ENCODE results near the gene TMEM161A.

DNA sequence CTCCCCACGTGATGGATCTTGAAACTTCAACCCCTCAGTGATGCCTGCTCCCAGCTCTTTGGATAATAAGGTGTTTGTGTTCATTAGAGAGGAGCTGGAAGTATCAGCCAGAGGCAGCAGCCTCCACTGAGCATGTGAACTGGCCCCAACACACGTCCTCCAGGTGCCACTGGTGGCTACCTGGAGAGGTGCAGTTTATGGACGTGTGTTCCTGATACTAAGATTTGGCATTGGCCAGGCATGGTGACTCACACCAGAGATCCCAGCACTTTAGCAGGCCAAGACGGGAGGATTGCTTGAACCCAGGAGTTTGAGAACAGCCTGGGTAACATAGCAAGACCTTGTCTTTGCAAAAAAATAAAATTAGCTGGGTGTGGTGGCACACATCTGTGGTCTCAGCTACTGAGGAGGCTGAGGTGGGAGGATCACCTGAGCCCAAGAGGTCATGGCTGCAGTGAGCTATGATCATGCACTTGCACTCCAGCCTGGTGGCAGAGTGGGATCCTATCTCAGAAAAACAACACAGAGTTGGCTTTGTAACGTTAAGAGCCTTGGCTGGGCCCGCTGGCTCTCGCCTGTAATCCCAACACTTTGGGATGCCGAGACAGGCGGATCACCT, 40.1 kb downstream of the TMEM161A start:
- no peak for TF ChIP-seq FOXP1 (CRISPR knock-in tag; IDR thresholded peaks at IDR 0.05)
- no peak for TF ChIP-seq CBFB (CRISPR knock-in tag; IDR thresholded peaks at IDR 0.05)
- TF ChIP-seq POLR2AphosphoS5 (IDR thresholded peaks at IDR 0.05; ENCODE audit: control insufficient read depth, insufficient read depth, low read depth, low read length): no peak
- TF ChIP-seq, protein P1, sequence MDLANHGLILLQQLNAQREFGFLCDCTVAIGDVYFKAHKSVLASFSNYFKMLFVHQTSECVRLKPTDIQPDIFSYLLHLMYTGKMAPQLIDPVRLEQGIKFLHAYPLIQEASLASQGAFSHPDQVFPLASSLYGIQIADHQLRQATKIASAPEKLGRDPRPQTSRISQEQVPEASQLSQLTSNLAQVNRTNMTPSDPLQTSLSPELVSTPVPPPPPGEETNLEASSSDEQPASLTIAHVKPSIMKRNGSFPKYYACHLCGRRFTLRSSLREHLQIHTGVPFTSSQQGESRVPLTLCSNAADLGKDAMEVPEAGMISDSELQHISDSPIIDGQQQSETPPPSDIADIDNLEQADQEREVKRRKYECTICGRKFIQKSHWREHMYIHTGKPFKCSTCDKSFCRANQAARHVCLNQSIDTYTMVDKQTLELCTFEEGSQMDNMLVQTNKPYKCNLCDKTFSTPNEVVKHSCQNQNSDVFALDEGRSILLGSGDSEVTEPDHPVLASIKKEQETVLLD (IDR thresholded peaks at IDR 0.05): no peak
- no peak for TF ChIP-seq EZH2 (IDR thresholded peaks at IDR 0.05; ENCODE audit: borderline replicate concordance, low read depth, low read length)
- no peak for TF ChIP-seq RFX5 (IDR thresholded peaks at IDR 0.05; ENCODE audit: low read depth, low read length)
- no peak for TF ChIP-seq BRD4 (IDR thresholded peaks at IDR 0.05)
- TF ChIP-seq NFRKB (IDR thresholded peaks at IDR 0.05; ENCODE audit: low read depth): no peak
- no peak for TF ChIP-seq GATAD2B (IDR thresholded peaks at IDR 0.05; ENCODE audit: borderline replicate concordance)
